ENCODE results near the gene ZNF684.
"Not testable (repeated sequence)": the region's sequence is repeated elsewhere in the genome, so short reads cannot be mapped to it uniquely, and the experiment has no call there.

The ZNF684 gene

GRCh38 chr1:40531381-40532061, at the start of gene ZNF684:
ZNF684 (plus strand) TSS chr1:40531637; CDS start chr1:40533167, 1,530 bp downstream.
- peak; percentile 98 for DNase-seq

GRCh38 chr1:40495315-40495903, 36.0 kb upstream of the ZNF684 start:
- DNase-seq, result no peak

- DNase-seq, result not testable (repeated sequence)
Measured at GRCh38 chr1:40502651-40503050, 28.8 kb upstream of the ZNF684 start.

- no peak for DNase-seq
Measured at GRCh38 chr1:40507973-40508372, 23.5 kb upstream of the ZNF684 start.

GRCh38 chr1:40508375-40509341, 22.8 kb upstream of the ZNF684 start, which contains the start of gene EXO5:
EXO5 (plus strand) TSS chr1:40508767; CDS start chr1:40514545, 5,778 bp downstream.
- DNase-seq, result peak; percentile 74

GRCh38 chr1:40519517-40519916, 11.9 kb upstream of the ZNF684 start:
- no peak for DNase-seq

GRCh38 chr1:40530735-40531380, 579 bp upstream of the ZNF684 start:
- no peak for DNase-seq

GRCh38 chr1:40532062-40532389, 589 bp downstream of the ZNF684 start:
- DNase-seq, result peak; percentile 43

GRCh38 chr1:40532844-40533424, 1.5 kb downstream of the ZNF684 start:
- peak; percentile 67 for DNase-seq

GRCh38 chr1:40534589-40534988, 3.2 kb downstream of the ZNF684 start:
- DNase-seq, result no peak

GRCh38 chr1:40535732-40536131, 4.3 kb downstream of the ZNF684 start:
- DNase-seq, result no peak

- no peak for DNase-seq
Measured at GRCh38 chr1:40539338-40539737, 7.9 kb downstream of the ZNF684 start.

GRCh38 chr1:40546957-40547356, 15.5 kb downstream of the ZNF684 start:
- no peak for DNase-seq

GRCh38 chr1:40553017-40553416, 21.6 kb downstream of the ZNF684 start:
- no peak for DNase-seq

GRCh38 chr1:40554807-40555206, 23.4 kb downstream of the ZNF684 start:
- not testable (repeated sequence) for DNase-seq

- no peak for DNase-seq
Measured at GRCh38 chr1:40556121-40556520, 24.7 kb downstream of the ZNF684 start.

GRCh38 chr1:40558241-40558640, 26.8 kb downstream of the ZNF684 start:
- DNase-seq, result not testable (repeated sequence)

GRCh38 chr1:40562185-40562584, 30.7 kb downstream of the ZNF684 start:
- no peak for DNase-seq

- DNase-seq, result no peak
Measured at GRCh38 chr1:40563266-40563665, 31.8 kb downstream of the ZNF684 start.

- DNase-seq, result no peak
Measured at GRCh38 chr1:40564506-40564905, 33.1 kb downstream of the ZNF684 start.

GRCh38 chr1:40564913-40565312, 33.5 kb downstream of the ZNF684 start:
- DNase-seq, result no peak

GRCh38 chr1:40567825-40568224, 36.4 kb downstream of the ZNF684 start:
- no peak for DNase-seq

GRCh38 chr1:40574805-40575204, 43.4 kb downstream of the ZNF684 start:
- DNase-seq, result not testable (repeated sequence)

All from NCI-H526 treated with DMSO at 0.1 percent for 48 hours (cell line).